ENCODE measurements around the gene TGFBR2.

TGFBR2 gene

GRCh38 chr3:30676424-30677346 lies 70.3 kb downstream of the TGFBR2 start:
- no peak for DNase-seq

- no peak for DNase-seq
These were observed 70.9 kb downstream of the TGFBR2 start for GRCh38 chr3:30677347-30677685.

GRCh38 chr3:30679045-30679444 lies 72.6 kb downstream of the TGFBR2 start:
- DNase-seq: no peak

- no peak for DNase-seq
These were observed 74.6 kb downstream of the TGFBR2 start for GRCh38 chr3:30680789-30681648.

- DNase-seq: no peak
These were observed 75.3 kb downstream of the TGFBR2 start for GRCh38 chr3:30681649-30682211.

GRCh38 chr3:30682434-30683155 lies 76.2 kb downstream of the TGFBR2 start:
- DNase-seq: no peak

- DNase-seq: no peak
These were observed 77.4 kb downstream of the TGFBR2 start for GRCh38 chr3:30683769-30684168.

- DNase-seq: no peak
These were observed 78.0 kb downstream of the TGFBR2 start for GRCh38 chr3:30684356-30684755.

GRCh38 chr3:30685267-30685667 lies 78.9 kb downstream of the TGFBR2 start:
- DNase-seq: no peak

- DNase-seq: no peak
These were observed 79.8 kb downstream of the TGFBR2 start for GRCh38 chr3:30686176-30686575.

GRCh38 chr3:30686799-30687198 lies 80.4 kb downstream of the TGFBR2 start:
- DNase-seq: no peak

GRCh38 chr3:30687930-30688570 lies 81.6 kb downstream of the TGFBR2 start:
- no peak for DNase-seq

GRCh38 chr3:30688776-30689641 lies 82.6 kb downstream of the TGFBR2 start:
- DNase-seq: peak; percentile 30

GRCh38 chr3:30690199-30690598 lies 83.8 kb downstream of the TGFBR2 start:
- no peak for DNase-seq

- DNase-seq: no peak
These were observed 85.0 kb downstream of the TGFBR2 start for GRCh38 chr3:30691249-30691880.

GRCh38 chr3:30691944-30692343 lies 85.5 kb downstream of the TGFBR2 start:
- no peak for DNase-seq

- DNase-seq: no peak
These were observed 86.2 kb downstream of the TGFBR2 start for GRCh38 chr3:30692498-30693130.

GRCh38 chr3:30693470-30694120 lies 87.2 kb downstream of the TGFBR2 start:
- DNase-seq: peak; percentile 77

- no peak for DNase-seq
These were observed 87.7 kb downstream of the TGFBR2 start for GRCh38 chr3:30694148-30694547.

GRCh38 chr3:30694668-30695067 lies 88.3 kb downstream of the TGFBR2 start:
- DNase-seq: no peak

All from NCI-H1092 treated with DMSO at 0.1 percent for 48 hours (cell line).